ENCODE results near the gene RNF43.

The RNF43 gene

GRCh38 chr17:58417300-58418092, at the start of gene RNF43:
Gene RNF43, minus strand, starts transcription at chr17:58417534. Its CDS starts 1,957 bp downstream, at chr17:58415577.
- DNase-seq: peak; percentile 89 to 90

GRCh38 chr17:58455491-58455890, 38.2 kb upstream of the RNF43 start:
- DNase-seq: no peak

- DNase-seq: no peak
Measured at GRCh38 chr17:58452738-58453137, 35.4 kb upstream of the RNF43 start.

- DNase-seq: peak; percentile 50 to 51
Measured at GRCh38 chr17:58447039-58447975, 30.0 kb upstream of the RNF43 start.

GRCh38 chr17:58446086-58446485, 28.8 kb upstream of the RNF43 start:
- DNase-seq: no peak

- no peak for DNase-seq
Measured at GRCh38 chr17:58436805-58437239, 19.5 kb upstream of the RNF43 start.

- DNase-seq: no peak
Measured at GRCh38 chr17:58436245-58436644, 18.9 kb upstream of the RNF43 start.

GRCh38 chr17:58432806-58433573, 15.7 kb upstream of the RNF43 start:
- DNase-seq: no peak

- no peak for DNase-seq
Measured at GRCh38 chr17:58427807-58428206, 10.5 kb upstream of the RNF43 start.

GRCh38 chr17:58421711-58422110, 4.4 kb upstream of the RNF43 start:
- no peak for DNase-seq

- no peak for DNase-seq
Measured at GRCh38 chr17:58420827-58421226, 3.5 kb upstream of the RNF43 start.

- DNase-seq: no peak
Measured at GRCh38 chr17:58416937-58417299, 416 bp downstream of the RNF43 start.

GRCh38 chr17:58416396-58416795, 938 bp downstream of the RNF43 start:
- DNase-seq: no peak

GRCh38 chr17:58415371-58416055, 1.8 kb downstream of the RNF43 start:
- DNase-seq: no peak

- DNase-seq: no peak
Measured at GRCh38 chr17:58414596-58414997, 2.7 kb downstream of the RNF43 start.

- no peak for DNase-seq
Measured at GRCh38 chr17:58413684-58414083, 3.6 kb downstream of the RNF43 start.

GRCh38 chr17:58412961-58413586, 4.3 kb downstream of the RNF43 start:
- DNase-seq: no peak

GRCh38 chr17:58412064-58412703, 5.2 kb downstream of the RNF43 start:
- no peak for DNase-seq

- no peak for DNase-seq
Measured at GRCh38 chr17:58411408-58411894, 5.9 kb downstream of the RNF43 start.

GRCh38 chr17:58410714-58411407, 6.5 kb downstream of the RNF43 start:
- no peak for DNase-seq

- no peak for DNase-seq
Measured at GRCh38 chr17:58409432-58409831, 7.9 kb downstream of the RNF43 start.

Measured in activated CD4-positive, alpha-beta T cell treated with anti-CD3 and anti-CD28 coated beads for 4 hours (primary cell).